HAP-1 (cell line): ENCODE measurements around the gene SLC35G3.
"Not testable (repeated sequence)": the region's sequence is repeated elsewhere in the genome, so short reads cannot be mapped to it uniquely, and the experiment has no call there.

ENCODE experiments used
- DNase-seq, 2 experiments: peaks; one replicate each; pipeline ENCODE4 v3.0.0-alpha.2; 2016 to 2020; ENCODE audit warnings: low spot score in 2 of 2
- H3K27me3 ChIP-seq: fragments of 250-450 bp; sonication (Bioruptor Pico); 2 replicates; pipeline ENCODE4 v1.5.1; 2020; ENCODE audit warnings: low read depth, mild to moderate bottlenecking, moderate library complexity
- H3K36me3 ChIP-seq: fragments of 250-450 bp; sonication (Bioruptor Pico); replicated peaks from 2 replicates; pipeline ENCODE4 v1.5.1; 2020; ENCODE audit warnings: mild to moderate bottlenecking
- H3K4me1 ChIP-seq: fragments of 250-450 bp; sonication (Bioruptor Pico); 2 replicates; pipeline ENCODE4 v1.5.1; 2020; ENCODE audit warnings: mild to moderate bottlenecking
- H3K4me3 ChIP-seq: fragments of 250-450 bp; sonication (Bioruptor Pico); 2 replicates; pipeline ENCODE4 v1.5.1; 2020; ENCODE audit warnings: mild to moderate bottlenecking, moderate library complexity
- H3K9me3 ChIP-seq: fragments of 250-450 bp; sonication (Bioruptor Pico); 2 replicates; pipeline ENCODE4 v1.5.1; 2020; ENCODE audit warnings: mild to moderate bottlenecking, moderate library complexity
- in situ Hi-C: fragments of 300-500 bp; cut with MboI; formaldehyde crosslinking; loops from 3 replicates; pipeline ENCODE4 v1.14.3; 2020; ENCODE audit warnings: low sequenced_read_pairs, inconsistent platforms, mixed read lengths

The SLC35G3 gene

DNA sequence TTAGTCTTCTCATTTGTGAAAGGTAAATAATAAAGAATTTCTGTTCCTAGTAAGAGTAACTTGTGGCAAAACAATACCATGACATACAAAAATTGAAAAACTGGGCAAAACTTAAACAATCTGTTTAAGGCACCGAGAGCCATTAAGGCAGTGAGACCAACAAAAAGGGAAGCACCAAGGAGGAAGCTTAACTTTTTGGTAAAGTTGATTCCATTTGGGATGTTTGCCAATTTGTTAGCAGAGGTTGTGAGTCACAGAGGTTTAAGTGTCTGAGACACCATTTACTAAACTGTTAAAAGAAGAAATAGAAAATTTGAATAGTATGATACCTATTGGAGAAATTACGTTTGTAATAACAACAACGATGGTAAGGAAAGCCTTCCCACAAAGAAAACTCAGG lies 4.9 kb downstream of the SLC35G3 start:
- no peaks in the 10 kb centered on the region for H3K27me3 ChIP-seq
- H3K4me3 ChIP-seq = no peak overlapping the region
- H3K9me3 ChIP-seq = no peaks in the 10 kb centered on the region
- no peaks in the 10 kb centered on the region for H3K36me3 ChIP-seq
- no peaks in the 10 kb centered on the region for H3K4me1 ChIP-seq
- in situ Hi-C loops = no loop called here
- no peak for DNase-seq

- no peaks in the 10 kb centered on the region for H3K4me1 ChIP-seq
- no peaks in the 10 kb centered on the region for H3K27me3 ChIP-seq
- DNase-seq = no peak
- in situ Hi-C loops = no loop called here
- no peak overlapping the region for H3K4me3 ChIP-seq
- no peaks in the 10 kb centered on the region for H3K36me3 ChIP-seq
- H3K9me3 ChIP-seq = no peaks in the 10 kb centered on the region
Observed at GRCh38 chr17:35188111-35188510, 6.1 kb downstream of the SLC35G3 start.

DNA sequence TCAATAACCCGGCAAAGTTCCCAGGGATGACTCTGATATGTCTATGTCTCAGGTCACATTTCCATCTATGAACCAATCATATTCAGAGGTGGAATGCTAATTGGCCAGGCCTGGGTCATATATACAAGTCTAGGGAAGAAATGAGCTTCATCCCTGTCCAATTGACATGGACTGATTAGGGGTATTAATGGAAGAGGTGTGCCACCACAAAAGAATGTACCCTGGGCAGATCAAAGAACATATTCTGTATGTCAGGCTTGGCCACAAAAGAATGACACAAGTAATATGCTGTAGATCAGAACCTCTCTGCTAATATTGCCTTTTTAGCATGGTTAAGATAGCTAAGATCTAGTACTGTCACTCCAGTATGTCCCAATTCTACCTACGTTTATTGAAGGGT lies 6.7 kb downstream of the SLC35G3 start:
- in situ Hi-C loops = no loop called here
- no peak overlapping the region for H3K4me3 ChIP-seq
- H3K27me3 ChIP-seq = no peaks in the 10 kb centered on the region
- no peak for DNase-seq
- no peaks in the 10 kb centered on the region for H3K36me3 ChIP-seq
- H3K4me1 ChIP-seq = no peaks in the 10 kb centered on the region
- H3K9me3 ChIP-seq = no peaks in the 10 kb centered on the region

DNA sequence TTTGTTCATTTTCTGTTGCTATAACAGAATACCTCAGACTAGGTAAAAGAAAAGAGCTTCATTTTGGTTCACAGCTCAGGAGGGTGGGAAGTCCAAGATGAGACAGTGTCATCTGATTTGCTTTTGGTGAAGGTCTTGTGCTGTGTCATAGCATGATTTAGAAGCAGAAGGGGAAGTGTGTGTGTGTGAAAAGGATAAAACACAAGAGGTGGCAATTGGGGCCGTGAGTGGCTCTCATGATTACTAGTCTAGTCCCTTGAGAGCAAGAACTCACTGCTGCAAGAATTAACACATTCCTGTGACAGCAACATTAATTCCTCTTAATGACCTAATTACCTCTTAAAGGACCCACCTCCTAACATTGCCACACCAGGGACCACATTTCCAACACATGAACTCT lies 8.3 kb downstream of the SLC35G3 start:
- no peak for DNase-seq
- H3K4me1 ChIP-seq = no peaks in the 10 kb centered on the region
- no peaks in the 10 kb centered on the region for H3K36me3 ChIP-seq
- no peaks in the 10 kb centered on the region for H3K9me3 ChIP-seq
- no peak overlapping the region for H3K4me3 ChIP-seq
- in situ Hi-C loops = no loop called here
- no peaks in the 10 kb centered on the region for H3K27me3 ChIP-seq

DNA sequence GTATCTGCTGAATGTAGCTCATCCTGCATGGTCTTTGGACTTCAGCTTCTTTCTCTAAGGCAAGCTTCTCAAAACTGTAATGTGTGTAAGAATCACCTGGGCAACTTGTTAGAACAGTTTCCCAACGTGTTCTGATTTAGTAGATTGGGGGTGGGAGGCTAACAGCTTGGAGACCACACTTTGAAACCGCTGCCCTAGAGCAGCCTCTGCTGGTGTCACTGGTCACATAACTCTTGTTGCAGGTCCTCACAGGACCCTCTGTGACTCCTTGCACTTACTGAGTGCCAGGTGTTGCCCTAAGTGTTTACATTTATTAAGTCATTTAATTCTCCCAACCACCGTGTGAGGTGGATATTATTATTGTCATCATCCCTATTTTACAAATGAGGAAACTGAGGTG lies 9.9 kb downstream of the SLC35G3 start:
- no peaks in the 10 kb centered on the region for H3K36me3 ChIP-seq
- no peak for DNase-seq
- H3K4me3 ChIP-seq = no peak overlapping the region
- no peaks in the 10 kb centered on the region for H3K4me1 ChIP-seq
- no peaks in the 10 kb centered on the region for H3K27me3 ChIP-seq
- in situ Hi-C loops = no loop called here
- H3K9me3 ChIP-seq = no peaks in the 10 kb centered on the region

DNA sequence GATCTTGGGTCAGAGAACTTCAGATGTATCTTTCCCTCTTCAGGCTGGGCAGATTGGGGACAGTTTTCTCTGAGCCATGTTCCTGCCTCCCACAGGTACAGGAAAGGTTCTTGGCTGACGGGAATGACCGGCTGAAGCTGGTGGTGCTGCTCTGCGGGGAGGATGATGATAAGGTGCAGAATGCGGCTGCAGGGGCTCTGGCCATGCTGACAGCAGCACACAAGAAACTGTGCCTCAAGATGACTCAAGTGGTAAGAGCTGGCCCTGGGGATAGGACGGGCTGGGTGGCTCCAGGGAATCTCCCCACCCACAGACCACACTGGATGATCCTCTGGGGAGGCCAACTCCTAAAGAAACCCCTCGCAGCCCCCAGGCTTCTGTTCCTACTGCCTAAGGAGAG lies 10.9 kb downstream of the SLC35G3 start:
- Histone ChIP-seq H3K4me3 (no peak overlapping the region), H3K9me3 (no peaks in the 10 kb centered on the region), H3K4me1 (no peaks in the 10 kb centered on the region), H3K36me3 (no peaks in the 10 kb centered on the region), H3K27me3 (no peaks in the 10 kb centered on the region)
- in situ Hi-C loops = no loop called here
- no peak for DNase-seq

- H3K27me3 ChIP-seq, H3K36me3 ChIP-seq, DNase-seq, H3K4me1 ChIP-seq, H3K9me3 ChIP-seq, H3K4me3 ChIP-seq, in situ Hi-C loops: not testable (repeated sequence)
Observed at GRCh38 chr17:35179379-35179778, 14.8 kb downstream of the SLC35G3 start.

GRCh38 chr17:35176897-35177296 lies 17.3 kb downstream of the SLC35G3 start:
- Histone ChIP-seq H3K9me3 (no peaks in the 10 kb centered on the region), H3K4me3 (no peak overlapping the region), H3K27me3 (no peaks in the 10 kb centered on the region), H3K4me1 (no peaks in the 10 kb centered on the region), H3K36me3 (no peaks in the 10 kb centered on the region)
- in situ Hi-C loops = no loop called here
- DNase-seq = no peak

DNA sequence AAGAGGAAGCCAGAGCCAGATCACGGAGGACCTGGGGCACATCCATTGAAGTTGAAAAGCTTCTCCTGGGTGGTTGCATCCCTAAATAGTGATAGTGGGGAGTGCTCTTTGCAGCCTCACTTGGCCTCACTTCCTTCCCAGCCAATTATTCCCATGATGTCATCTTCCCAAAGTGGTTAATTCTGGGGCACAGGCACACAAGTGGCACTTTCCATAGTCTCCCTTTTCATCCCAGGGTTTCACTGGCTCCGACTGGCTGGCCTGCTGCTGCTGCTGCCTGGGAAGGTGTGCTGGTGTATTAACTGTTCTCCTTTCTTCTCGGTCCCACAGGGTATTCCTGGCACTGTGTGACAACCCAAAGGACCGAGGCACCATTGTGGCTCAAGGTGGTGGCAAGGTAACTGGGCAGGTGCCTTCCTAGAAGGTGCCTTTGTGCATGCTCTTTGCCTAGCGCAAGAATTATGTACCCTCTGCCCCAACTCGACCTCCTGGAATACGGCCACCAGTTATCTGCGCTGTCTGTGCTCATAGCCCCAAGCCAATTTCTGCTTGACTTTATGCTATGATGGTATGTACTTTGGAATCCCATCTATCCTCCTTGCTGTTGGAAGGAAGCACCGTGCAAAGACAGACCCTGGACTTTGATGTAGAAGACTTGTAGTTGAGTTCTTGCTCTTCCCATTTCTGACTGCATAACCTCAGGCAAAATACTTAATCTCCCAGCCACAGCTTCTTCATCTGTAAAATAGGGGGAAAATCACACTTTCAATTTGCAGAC lies 18.4 kb downstream of the SLC35G3 start:
- H3K36me3 ChIP-seq = no peaks in the 10 kb centered on the region
- in situ Hi-C loops = no loop called here
- H3K9me3 ChIP-seq = no peaks in the 10 kb centered on the region
- H3K4me3 ChIP-seq = no peak overlapping the region
- no peaks in the 10 kb centered on the region for H3K4me1 ChIP-seq
- no peak for DNase-seq
- no peaks in the 10 kb centered on the region for H3K27me3 ChIP-seq

DNA sequence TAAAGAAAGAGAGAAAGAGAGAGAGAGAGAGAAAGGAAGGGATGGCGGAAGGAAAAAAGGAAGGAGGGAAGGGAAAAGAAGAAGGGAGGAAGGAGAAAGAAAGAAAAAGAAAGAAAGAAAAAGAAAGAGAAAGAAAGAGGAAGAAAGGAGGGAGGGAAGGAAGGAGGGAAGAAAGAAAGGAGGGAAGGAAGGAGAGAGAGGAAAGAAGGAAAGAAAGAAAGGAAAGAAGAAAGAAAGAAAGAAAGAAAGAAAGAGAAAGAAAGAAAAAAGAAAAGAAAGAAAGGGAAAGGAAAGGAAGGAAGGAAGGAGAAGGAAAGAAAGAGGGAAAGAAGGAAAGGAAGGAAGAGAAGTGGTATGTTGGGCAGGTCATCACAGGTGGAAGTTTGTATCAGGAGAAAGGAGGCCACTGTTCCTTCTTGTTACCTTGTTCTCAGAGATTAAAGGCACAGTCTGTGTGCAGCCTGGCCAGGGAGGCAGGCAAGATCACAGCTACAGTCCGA lies 19.3 kb downstream of the SLC35G3 start:
- no peaks in the 10 kb centered on the region for H3K27me3 ChIP-seq
- no peaks in the 10 kb centered on the region for H3K4me1 ChIP-seq
- no peak overlapping the region for H3K4me3 ChIP-seq
- no peaks in the 10 kb centered on the region for H3K36me3 ChIP-seq
- H3K9me3 ChIP-seq = no peaks in the 10 kb centered on the region
- no peak for DNase-seq
- in situ Hi-C loops = loop anchor here (25.0 kb wide), 1 partner anchor 362 kb away; the partner anchor contains the start of gene SLFN12L

DNA sequence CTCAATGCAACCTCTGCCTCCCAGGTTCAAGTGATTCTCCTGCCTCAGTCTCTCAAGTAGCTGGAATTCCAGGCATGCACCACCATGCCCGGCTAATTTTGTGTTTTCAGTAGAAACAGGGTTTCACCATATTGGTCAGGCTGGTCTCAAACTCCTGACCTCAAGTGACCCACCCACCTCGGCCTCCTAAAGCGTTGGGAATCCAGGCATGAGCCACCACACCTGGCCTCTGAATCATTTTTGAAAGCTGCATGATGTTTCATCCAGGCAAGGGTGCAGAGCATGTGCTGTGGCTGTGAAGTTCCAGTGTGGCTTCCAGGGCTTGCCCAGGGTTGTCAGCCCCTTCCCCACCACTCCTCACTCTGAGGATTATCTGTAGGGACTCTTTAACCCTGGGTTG lies 21.9 kb downstream of the SLC35G3 start:
- not testable (repeated sequence) for H3K4me3 ChIP-seq, H3K36me3 ChIP-seq, DNase-seq, H3K4me1 ChIP-seq, H3K9me3 ChIP-seq, H3K27me3 ChIP-seq
- in situ Hi-C loops = loop anchor here (25.0 kb wide), 1 partner anchor 365 kb away; the partner anchor contains the start of gene SLFN12L

DNA sequence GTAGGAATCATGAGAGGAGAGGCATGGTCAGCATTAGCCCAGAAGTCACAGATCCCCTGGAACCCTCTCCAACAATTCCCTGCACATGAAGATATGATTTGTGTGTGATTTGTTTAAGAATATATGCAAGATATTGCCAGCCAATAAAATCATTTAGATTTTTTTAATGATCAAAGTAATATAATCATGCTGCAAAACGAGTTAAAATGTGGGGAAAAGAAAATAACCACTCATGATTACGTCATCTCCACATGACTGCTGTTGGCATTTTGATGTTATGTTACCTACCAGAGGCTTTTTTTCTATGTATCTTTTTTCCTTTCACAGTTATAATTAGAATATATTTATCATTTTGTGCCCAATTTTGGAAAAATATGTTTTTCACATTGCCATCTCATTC lies 22.4 kb downstream of the SLC35G3 start:
- Histone ChIP-seq H3K27me3 (no peaks in the 10 kb centered on the region), H3K9me3 (no peaks in the 10 kb centered on the region), H3K36me3 (no peaks in the 10 kb centered on the region), H3K4me3 (no peak overlapping the region), H3K4me1 (no peaks in the 10 kb centered on the region)
- DNase-seq = no peak
- in situ Hi-C loops = loop anchor here (25.0 kb wide), 1 partner anchor 365 kb away; the partner anchor contains the start of gene SLFN12L

- no peaks in the 10 kb centered on the region for H3K36me3 ChIP-seq
- DNase-seq = no peak
- H3K4me3 ChIP-seq = no peak overlapping the region
- no peaks in the 10 kb centered on the region for H3K9me3 ChIP-seq
- H3K27me3 ChIP-seq = no peaks in the 10 kb centered on the region
- no peaks in the 10 kb centered on the region for H3K4me1 ChIP-seq
- in situ Hi-C loops = loop anchor here (25.0 kb wide), 1 partner anchor 366 kb away; the partner anchor contains the start of gene SLFN12L
Observed at GRCh38 chr17:35170968-35171771, 23.0 kb downstream of the SLC35G3 start.

GRCh38 chr17:35169835-35170363 lies 24.3 kb downstream of the SLC35G3 start:
- no peak for DNase-seq
- Histone ChIP-seq H3K4me3 (no peak overlapping the region), H3K36me3 (no peaks in the 10 kb centered on the region), H3K27me3 (no peaks in the 10 kb centered on the region), H3K4me1 (no peaks in the 10 kb centered on the region), H3K9me3 (no peaks in the 10 kb centered on the region)
- in situ Hi-C loops = loop anchor here (25.0 kb wide), 1 partner anchor 367 kb away; the partner anchor contains the start of gene SLFN12L
